GM12892 (cell line): ENCODE measurements around the gene RAB6A.
"Not testable (repeated sequence)": the region's sequence is repeated elsewhere in the genome, so short reads cannot be mapped to it uniquely, and the experiment has no call there.

ENCODE experiments used
- POLR2A ChIP-seq: IDR thresholded peaks from 2 replicates; pipeline ENCODE4 v1.6.1; 2011; ENCODE audit warnings: low read depth, low read length, control low read depth
- POLR2AphosphoS5 ChIP-seq: IDR thresholded peaks from 2 replicates; pipeline ENCODE4 v1.6.1; 2011; ENCODE audit warnings: low read depth, low read length, control low read depth

DNA sequence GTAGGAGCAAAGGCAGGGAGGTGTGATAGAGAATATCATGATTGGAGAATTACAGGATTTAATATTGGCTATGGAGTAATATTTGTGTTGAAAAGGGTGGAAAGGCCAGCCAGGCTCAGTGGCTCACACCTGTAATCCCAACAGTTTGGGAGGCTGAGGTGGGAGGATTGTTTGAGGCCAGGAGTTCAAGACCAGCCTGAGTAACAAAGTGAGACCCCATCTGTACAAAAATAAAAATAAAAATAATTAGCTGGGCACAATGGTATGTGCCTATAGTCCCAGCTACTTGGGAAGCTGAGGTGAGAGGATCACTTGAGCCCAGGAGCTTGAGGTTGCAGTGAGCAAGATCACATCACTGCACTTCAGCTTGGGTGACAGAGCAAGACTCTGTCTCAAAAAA is 24.6 kb upstream of the RAB6A start:
- not testable (repeated sequence) for TF ChIP-seq POLR2A, POLR2AphosphoS5
